ENCODE measurements around the gene TP53BP2.

The TP53BP2 gene

GRCh38 chr1:223788746-223789415 is 56.9 kb downstream of the TP53BP2 start:
- no peak for DNase-seq

- DNase-seq, result no peak
These were observed 59.9 kb downstream of the TP53BP2 start for GRCh38 chr1:223785808-223786207.

DNA sequence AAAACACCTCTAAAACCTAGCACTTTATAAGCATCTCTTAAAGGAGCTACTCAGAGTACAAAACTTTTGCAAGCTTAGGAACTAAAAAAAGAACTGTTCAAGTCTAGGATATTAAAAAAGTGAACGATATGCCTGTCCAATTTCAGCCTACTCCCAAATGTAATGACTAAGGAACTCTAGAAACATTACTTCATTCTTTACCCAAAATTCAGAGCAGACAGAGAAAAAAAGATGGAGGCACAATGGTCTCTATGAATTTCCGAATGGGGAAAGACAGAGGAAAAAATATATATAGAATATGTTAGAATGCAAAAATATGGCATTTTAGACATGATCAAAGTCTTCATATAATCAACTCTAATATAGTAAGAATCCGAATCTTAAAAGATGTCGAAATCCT is 61.2 kb downstream of the TP53BP2 start:
- no peak for DNase-seq

GRCh38 chr1:223783676-223784075 is 62.1 kb downstream of the TP53BP2 start:
- no peak for DNase-seq

DNA sequence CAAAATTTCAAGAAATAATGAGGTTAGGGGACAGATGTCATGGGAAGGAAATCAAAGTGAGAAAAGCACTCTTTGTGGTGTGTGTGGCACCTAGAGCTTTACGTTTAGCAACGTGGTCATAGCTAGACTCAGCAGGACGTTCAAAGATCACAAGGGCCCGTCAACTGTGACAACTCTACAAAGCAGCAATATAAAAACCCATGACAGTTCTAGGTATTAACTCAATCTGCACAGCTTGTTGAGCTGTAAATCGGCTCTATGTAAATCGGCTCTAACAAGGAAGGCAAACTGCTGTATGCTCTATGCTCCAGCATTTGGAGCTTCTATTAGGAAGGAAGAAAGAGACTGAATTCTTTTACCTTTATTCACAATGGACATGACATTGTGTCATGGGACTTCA is 64.8 kb downstream of the TP53BP2 start:
- DNase-seq, result no peak

DNA sequence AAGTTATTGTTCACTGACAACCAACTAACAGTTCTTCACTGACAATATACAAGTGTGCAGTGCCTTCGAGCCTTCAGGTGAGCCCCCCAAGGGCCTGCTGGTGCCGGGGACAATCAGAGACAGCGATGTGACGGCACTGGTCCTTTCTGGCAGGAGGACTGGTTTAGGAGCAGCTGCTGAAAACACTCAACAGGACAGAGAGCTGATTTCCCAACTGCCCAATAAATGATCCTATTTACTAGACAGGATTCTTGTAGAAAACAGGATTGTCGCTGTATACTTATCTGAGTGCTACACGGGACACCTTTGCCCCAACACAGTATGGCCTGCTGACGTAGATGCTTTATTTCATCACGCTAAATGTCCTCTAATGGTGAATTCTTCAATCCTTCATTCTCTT is 65.4 kb downstream of the TP53BP2 start:
- no peak for DNase-seq

DNA sequence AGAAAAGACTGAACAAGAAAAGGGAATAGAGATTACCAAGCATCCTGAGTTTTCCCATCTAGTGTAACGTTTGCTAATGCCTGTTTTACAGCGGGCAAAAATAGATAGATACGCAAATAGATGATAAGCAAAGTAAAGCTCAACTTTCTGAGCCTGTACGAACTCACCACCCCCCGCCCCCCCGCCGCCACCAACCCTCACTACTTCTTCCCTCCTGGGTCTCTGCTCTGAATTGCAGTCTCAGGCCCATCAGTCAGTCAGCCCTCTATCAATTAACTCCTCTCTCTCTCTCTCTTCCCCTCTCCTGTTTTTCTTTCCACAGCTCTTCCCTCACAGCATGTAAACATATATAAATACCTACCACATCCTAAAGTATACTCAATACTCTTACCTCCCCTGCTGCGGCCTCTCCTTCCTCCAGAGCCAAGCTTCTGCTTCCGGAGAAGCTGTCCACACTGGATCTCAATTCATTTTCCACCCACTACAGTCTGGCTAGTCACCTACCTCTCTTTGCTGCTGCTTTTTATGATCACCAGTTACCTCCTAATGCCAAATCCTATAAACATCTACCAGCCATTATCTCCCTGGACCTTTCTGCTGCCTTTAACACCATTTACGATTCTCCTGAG is 68.8 kb downstream of the TP53BP2 start:
- no peak for DNase-seq

DNA sequence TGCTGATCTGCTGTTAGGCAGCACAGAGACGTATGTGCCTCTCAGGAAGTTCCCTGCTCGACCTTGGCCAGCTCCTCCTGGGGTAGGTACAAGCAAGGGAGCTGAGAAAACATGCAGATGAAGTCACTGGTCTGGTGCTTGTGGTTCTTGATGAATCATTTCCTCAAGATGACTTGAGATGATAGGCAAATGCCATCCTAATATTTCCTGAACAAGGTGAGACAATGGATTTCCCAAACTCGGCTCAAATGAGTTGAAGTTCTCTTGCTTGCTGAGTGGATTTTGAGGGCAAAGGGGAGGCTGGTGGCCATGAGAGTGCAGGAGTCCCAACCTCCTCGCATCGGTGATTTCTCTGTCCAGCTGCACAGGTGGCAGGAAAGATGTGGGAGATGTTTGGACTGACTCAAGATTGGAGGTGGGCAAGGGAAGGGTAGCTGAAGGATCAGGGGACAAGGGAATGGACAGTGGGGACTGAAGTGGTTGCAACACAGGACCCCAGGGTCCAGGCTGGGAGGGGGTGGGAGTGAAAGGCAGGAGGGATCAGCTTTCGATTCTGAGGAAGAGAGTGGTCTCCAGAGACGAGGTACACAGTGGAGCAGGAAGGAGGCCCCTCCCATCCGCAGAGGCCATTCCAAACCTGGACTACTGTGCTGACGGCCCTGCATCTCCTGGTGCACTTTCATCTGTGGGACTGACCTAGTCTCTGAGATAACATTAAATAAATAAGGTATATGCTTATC is 69.5 kb downstream of the TP53BP2 start:
- no peak for DNase-seq

DNA sequence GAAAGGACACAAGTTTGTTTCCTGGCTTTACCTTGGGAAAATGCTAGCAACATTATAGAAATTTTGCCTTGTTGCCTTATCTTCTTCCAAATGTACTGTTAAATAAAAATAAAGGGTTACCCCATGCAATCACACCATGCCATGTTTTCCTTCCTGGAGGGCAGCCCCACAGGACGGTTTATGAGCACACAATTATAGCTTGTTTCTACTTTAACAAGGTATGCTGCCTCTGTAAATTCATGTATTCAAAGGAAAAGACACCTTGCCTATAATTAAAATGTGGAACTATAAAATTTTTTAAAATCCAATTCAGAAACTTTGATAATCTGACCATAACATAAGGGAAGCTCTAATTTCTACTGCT is 70.1 kb downstream of the TP53BP2 start:
- DNase-seq, result no peak

DNA sequence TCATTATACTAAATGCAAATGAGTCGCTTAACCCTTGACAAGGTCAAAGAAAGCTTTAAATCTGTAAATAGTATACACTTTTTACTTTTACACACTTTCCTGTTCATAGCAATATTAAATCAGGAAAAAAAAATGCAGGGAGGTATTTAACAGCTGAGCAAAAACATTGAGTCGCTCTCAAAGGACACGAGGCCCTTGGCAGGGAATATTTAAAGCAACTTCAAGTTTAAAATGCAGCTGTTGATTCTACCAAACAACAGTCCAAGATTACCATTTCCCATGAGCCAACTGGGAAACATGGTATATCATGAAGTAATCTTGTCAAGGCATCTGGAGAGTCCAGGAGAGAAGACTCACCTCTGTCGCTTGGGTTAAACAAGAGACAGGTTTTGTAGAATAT is 70.7 kb downstream of the TP53BP2 start:
- no peak for DNase-seq

- DNase-seq, result no peak
These were observed 71.5 kb downstream of the TP53BP2 start for GRCh38 chr1:223774134-223774814.

DNA sequence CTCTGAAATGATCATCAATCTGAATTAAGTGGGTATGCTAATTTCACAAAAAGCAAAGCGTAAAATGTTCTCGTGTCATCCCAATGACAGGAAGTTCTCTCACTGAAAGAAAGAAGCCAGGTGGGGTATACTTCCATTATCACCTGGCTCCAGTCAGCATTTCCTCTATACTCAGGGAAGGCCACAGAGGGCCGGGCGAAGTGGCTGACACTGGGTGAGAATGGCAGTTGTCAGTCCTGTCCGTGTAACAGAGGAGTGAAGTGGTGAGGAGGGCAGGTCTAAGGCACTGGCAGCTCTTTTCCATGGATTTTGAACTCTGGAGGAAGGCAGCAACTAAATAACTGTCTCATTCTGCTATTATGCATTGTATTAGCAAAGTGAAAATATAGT is 73.0 kb downstream of the TP53BP2 start:
- no peak for DNase-seq

DNA sequence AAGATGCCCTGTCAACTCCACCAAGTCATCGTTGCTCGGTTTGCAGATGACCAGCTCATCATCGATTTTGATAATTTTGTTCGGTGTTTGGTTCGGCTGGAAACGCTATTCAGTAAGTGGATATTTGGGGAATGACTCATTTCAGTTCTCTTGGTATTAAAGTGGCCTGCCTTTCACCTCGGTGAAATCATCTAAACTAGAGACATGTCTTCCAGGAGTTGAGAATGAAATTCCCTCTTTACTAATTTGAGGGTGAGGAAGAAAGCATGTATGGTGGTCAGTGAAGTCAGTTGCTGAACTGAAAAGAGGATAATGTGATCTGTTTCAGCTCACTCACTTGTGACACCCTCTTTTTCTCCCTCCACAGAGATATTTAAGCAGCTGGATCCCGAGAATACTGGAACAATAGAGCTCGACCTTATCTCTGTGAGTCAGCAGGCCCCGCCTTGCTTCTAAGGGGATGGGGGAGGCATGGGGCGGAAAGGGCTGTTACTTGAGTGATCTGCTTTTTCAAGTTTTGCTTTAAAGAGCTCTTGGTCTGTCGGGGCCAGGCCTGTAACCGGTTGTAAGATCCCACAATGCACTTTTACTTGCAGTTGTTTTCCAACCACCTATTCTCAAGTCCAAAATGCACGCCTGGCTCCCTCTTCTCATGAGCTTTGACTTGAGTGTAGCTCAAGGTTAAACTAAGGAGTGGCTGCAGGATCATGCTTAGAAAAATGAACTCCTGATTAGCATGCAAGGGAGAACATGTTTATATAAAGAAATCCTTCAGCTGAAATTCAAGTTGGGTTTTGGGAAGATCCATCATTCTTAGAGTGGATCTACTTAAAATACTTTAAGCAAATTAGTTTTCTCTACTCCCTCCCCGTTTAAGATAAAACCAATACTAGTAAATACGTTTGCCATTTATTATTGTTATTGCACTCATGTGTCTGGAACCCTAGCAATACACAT is 73.7 kb downstream of the TP53BP2 start:
- DNase-seq, result no peak

GRCh38 chr1:223771469-223771813 is 74.3 kb downstream of the TP53BP2 start:
- no peak for DNase-seq

DNA sequence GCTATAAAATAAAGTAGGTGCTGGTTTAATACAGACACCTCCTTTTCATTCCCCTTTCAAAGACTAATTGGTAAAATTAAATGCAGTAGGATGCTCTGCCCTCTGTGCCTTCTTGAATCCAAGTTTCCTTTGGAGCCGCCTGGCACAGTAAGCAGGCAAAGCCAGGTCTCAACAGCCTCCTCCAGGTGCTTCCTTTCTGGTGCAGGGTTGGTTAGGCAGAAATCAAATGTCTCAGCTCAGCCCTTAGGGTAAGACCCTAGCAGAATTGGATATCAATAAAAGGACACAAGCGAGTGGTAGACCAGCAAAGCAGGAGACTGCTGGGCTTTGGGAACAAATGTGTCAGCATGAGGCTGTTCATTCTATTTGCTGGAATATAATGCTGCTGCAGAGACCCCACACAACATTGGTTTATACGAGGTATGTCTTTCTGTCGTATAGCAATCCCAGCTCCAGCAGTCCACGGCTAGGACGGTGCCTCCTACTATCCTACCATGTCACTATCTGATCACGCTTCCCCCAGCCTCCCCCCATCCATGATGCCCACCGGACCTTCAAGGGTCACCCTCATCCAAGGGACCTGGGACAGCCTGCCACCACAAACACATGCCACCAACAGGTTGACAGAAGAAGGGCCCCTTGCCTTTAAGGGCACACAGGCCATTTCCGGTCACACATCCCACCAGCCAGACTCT is 75.0 kb downstream of the TP53BP2 start:
- DNase-seq, result no peak

DNA sequence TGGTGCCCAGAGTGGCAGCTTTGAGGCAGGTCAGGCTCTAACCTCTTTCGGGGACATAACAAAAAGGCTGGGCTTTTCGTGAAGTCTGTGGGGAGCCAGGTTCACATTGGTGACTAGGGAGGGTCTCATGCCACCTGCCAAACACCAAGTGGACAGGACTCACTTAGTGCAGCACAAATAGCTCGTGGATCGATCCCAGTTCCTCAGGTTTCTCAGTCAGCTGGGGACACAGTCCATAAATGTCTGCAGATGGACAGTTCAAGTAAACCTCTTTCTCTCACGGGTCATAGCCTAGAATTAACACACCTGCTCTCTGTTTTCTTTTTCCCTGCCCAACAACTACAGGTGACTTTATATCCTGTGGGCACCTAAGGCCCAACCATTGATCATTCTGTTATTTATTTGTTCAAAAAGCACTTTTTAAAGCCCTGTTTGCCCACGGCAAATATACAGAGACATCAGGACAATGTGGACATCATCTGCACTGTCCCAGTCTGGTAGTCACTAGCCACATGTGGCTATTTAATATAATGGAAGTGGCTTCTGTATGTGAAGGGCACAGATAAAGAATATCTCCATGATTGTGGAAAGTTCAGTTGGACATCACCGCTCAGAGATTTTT is 79.9 kb downstream of the TP53BP2 start:
- no peak for DNase-seq

DNA sequence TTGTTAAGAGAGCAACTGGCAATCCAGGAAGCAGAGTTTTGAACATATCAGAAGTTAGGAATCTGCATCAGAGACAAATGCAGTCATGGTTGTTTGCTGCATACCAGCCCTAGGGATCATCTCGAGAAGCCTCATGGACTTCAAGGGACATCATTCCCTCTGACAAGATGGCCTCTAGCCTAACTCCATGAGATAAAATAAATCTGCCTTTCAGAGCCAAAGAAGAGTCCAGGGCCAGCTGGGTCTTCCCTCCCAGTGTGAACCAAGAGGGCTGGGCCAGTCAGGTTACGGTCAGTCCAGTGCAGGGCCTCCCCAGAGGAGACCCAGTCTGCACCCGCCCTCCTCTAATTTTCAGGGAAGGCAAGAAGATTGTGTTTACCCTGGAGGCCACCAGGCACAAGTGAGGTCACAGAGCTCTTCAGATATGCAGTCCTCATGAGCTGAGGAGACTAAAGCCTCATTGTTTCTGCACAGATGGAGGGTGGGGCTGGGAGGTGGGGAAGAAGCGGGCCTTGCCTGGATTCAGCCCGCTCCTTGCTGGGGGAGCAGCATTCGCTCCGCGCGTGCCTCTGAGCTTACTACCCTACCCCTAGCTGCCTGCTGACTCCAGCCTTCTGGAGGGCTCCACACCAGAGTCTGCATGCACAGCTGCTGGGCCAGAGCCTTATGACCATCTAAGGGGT is 80.6 kb downstream of the TP53BP2 start:
- no peak for DNase-seq

- no peak for DNase-seq
These were observed 81.9 kb downstream of the TP53BP2 start for GRCh38 chr1:223763881-223764280.

GRCh38 chr1:223763251-223763650 is 82.5 kb downstream of the TP53BP2 start:
- no peak for DNase-seq

DNA sequence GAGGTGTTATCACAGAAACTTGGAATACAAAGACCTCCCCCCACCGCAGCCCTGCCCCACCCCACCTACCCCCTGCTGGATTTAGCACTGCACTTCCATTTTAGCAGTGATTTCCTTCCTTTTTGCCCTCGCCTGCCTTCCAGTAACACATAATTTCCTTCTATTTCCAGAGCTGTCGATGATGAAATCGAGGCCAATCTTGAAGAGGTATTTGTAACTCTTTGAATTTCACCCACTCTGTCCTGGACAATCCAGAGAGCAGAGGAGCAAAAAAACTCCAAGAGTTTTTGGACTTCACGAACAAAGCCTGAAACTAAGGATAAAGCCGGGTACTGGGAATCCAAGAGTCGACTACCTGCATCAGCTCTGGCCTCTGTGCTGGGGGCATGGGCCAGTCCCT is 84.3 kb downstream of the TP53BP2 start:
- no peak for DNase-seq

GRCh38 chr1:223760833-223761232 is 84.9 kb downstream of the TP53BP2 start:
- no peak for DNase-seq
